Right renal cortex interstitium (tissue), 3 donors: ENCODE measurements around the gene SRMS. TPM values are rescaled to one million over a fixed set of nuclear protein-coding genes. Genes with fewer than 3 reads are reported as not detected.

ENCODE experiments used
- DNase-seq, 3 donors: peaks; one replicate each; pipeline ENCODE4 v3.0.0-alpha.2; 2013; ENCODE audit warnings: low read depth in 3 of 3, low spot score in 2 of 3
- polyA plus RNA-seq, 3 donors: library from polyadenylated mRNA; unstranded; fragments of 120-200 nt; gene quantifications; one replicate each; pipeline ENCODE4 v1.2.1, GENCODE V29; 2013; ENCODE audit not compliant: insufficient read length in 3 of 3

Gene SRMS
- polyA plus RNA-seq, 3 donors: 0.08 to 0.21 (median 0.08) TPM

GRCh38 chr20:63507083-63507743 lies 40.3 kb downstream of the SRMS start:
- no peak for DNase-seq

DNA sequence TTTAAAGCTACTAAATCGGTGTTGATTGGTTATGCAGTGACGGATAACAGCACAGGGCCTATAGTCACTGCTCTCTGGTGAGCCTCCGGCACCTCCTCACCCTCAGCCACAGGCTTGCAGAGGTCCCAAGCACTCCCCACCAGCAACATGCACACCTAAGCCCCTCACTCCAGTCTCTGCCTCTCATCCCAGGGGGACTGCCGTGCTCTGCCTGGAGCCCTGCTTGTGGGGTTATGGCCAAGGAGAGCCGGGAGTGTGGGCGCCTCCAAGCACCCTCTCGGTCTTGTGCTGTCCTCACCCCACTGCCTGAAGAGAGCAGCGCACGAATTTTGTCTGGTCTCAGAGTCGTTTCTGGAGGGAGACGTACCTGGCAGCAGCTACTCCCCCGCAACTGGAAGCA lies 41.8 kb downstream of the SRMS start:
- no peak for DNase-seq

GRCh38 chr20:63505281-63505680 lies 42.3 kb downstream of the SRMS start:
- no peak for DNase-seq

GRCh38 chr20:63504642-63505041 lies 42.9 kb downstream of the SRMS start:
- DNase-seq: no peak

GRCh38 chr20:63503524-63503923 lies 44.0 kb downstream of the SRMS start:
- DNase-seq: no peak

GRCh38 chr20:63502671-63503172 lies 44.8 kb downstream of the SRMS start:
- no peak for DNase-seq

DNA sequence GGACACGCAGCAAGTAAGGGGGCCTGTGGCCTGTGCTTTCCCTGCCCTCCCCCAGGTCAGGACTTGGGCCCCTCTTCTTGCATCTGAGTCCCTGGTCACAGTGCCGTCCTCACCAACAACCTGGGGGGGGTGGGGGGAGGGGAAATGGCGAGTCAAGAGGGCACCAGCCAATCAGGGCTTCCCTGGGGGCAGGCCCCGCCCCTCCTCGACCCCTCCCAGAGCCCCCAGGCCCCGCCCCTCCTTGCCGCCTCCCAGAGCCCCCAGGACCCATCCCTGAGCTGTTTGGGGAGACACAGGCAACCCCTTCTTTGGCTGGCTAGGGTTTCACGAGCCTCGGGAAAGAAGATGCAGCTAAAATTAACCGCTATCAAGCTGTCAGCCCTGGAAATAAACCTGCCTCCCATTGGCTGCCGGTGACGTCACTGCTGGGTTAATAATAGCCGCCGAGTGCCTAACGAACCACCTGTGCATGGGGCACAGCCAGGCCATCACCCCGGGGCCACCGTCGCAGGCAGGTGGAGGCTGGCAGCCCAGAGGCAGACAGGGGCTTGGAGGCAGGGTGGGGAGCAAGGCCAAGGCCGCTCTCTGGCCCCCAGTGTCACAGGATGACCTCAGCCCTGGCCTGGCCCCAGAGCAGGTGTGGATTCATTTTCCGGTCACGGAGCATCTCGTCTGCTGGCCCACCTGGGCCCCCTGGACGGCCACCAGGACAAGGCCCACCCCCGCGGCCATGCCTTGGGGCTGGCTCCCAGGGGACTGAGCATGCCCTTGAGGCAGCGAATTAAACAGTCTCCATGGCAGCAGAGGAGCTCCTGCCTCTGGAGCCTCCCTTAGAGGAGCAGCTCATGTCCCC lies 45.5 kb downstream of the SRMS start:
- DNase-seq: no peak

DNA sequence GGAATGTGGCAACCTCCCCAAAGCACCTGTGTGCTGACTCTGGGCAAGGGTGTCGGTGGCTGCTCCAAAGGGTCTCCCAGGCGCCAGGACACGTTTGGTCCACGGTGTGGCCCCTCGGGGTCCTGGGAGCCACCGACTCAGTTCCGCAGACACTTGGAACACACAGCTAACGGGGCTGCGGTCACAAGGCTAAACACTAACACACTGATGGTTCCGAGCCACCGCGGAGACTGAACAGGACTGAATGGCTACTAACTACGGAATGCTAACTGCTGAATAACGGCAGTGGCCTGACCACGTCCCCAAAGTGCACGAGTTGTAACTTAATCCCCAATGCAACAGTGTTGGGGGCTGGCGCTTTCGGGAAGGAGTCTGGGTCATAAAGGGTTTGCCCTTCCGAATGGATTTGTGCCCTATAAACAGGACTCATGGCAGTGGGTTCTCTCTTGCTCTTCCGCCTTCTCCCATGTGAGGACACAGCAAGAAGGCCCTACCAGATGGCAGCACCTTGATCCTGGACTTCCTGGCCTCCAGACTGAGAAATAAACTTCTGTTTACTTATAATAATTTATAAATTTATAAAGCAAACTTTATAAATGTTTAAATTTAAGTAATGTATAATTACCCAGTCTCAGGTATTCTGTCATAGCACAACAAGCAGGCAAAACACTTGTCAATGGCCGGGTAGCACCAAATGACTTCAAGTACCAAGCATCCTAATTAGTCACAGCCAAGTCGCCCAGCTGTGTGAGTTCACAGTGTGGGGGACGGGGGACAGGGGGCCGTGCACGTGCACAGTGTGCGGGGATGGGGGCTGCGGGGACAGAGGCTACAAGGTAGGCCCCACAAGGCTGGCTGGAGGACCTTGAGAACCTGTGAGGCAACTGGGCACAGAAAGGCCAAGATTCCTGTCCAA lies 46.4 kb downstream of the SRMS start:
- DNase-seq: no peak

GRCh38 chr20:63500151-63500901 lies 47.2 kb downstream of the SRMS start:
- no peak for DNase-seq

DNA sequence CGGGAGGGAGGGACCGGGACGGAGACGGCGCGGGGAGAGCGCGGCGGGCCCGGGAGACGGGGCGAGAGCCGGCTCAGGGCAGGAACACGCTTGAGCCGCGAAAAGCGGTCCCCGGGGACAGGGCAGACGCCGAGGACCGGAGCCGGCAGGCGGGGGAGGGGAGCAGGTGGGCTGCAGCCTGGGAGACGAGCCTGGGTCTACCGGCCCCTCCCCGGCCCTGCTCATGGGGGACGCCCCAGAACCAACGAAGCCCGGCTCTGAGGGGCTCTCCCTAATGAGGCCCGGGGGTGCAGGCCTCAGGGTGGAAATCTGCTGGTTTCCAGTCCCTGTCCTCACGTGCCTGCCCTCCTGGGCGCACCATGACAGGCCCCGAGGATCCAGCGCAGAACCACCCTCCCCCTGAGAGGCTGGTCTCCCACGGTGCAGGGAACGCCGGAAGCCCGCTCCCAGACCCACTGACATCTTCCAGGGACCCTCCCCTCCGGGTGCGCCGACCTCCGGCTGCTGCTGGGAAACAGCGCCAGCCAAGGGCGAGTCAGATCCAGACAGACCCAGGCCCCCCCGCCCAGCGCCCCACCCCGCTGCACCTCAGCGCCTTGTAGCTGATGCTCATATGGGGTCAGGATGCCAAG lies 48.1 kb downstream of the SRMS start:
- no peak for DNase-seq

GRCh38 chr20:63498960-63499337 lies 48.6 kb downstream of the SRMS start, which contains the start of gene EEF1A2:
Gene EEF1A2 (minus strand): TSS chr20:63499083. CDS start chr20:63497763, 1,320 bp downstream.
- no peak for DNase-seq

GRCh38 chr20:63497946-63498935 lies 49.3 kb downstream of the SRMS start:
- DNase-seq: no peak

- no peak for DNase-seq
Observed at GRCh38 chr20:63497138-63497945, 50.2 kb downstream of the SRMS start.

GRCh38 chr20:63496596-63497120 lies 50.9 kb downstream of the SRMS start:
- no peak for DNase-seq

GRCh38 chr20:63495741-63496595 lies 51.6 kb downstream of the SRMS start:
- DNase-seq: no peak

DNA sequence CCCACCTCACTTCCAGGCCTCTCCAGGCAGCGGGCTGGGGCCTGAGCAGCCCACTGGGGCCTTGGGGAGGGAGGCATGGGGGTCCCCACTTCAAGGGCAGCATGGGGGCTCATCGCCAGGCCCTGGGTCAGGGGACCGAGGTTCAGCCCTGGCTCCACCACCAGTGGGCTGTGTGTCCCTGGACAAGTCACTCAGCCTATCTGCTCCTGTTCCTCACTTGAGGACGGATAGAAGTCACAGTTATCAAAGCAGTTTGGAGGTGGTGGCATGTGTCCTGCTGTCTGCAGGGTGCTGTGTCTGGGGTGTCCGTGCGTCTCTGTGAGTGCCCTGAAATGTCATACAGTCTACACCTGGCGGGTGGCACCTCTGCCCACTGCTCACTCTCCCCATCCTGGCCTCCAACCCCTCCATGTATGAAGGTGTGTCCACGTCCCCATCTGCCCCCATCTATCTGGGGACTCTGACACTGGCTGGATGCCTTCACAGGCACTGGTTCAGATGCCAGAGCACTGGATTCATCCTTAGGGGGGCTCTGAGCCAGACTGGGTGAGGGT lies 52.3 kb downstream of the SRMS start:
- no peak for DNase-seq
